Stimulated activated CD8-positive, alpha-beta memory T cell treated with anti-CD3 and anti-CD28 coated beads, Interleukin-15, amount 100 ng/mL, for 48 hours (primary cell): ENCODE data around the gene HSD17B7.

ENCODE experiments used
- DNase-seq, 2 donors: peaks; one replicate each; pipeline ENCODE4 v3.0.0-alpha.2; 2020; ENCODE audit warnings: low read depth in 2 of 2

The HSD17B7 gene

DNA sequence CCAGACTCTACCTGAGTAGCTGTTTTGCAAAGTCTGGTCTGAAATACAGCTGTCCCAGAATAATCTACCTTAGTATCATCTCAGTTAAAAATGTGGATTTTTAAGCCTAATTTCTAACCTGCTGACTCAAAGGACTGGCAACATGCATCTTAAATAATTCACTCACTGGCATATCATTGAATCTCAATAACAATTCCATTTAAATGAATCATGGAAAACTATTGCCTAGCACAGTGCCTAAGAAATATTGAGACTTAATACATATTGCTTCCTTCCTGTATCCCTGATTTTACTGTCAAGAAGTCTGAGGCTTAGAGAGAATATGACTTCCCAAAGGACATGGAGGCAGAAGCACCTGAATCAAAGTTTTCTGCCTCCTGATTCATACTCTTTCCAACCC is 67.3 kb downstream of the HSD17B7 start:
- no peak for DNase-seq

- DNase-seq, result no peak
Measured at GRCh38 chr1:162859191-162859590, 68.7 kb downstream of the HSD17B7 start.

GRCh38 chr1:162861101-162861500 is 70.6 kb downstream of the HSD17B7 start, which contains the start of gene CCDC190:
TSS of gene CCDC190 (minus strand) at chr1:162861175. CDS start at chr1:162859646, 1,529 bp downstream.
- no peak for DNase-seq

GRCh38 chr1:162861625-162862024 is 71.1 kb downstream of the HSD17B7 start:
- no peak for DNase-seq
